ENCODE measurements around the gene LSM10.

LSM10 gene

DNA sequence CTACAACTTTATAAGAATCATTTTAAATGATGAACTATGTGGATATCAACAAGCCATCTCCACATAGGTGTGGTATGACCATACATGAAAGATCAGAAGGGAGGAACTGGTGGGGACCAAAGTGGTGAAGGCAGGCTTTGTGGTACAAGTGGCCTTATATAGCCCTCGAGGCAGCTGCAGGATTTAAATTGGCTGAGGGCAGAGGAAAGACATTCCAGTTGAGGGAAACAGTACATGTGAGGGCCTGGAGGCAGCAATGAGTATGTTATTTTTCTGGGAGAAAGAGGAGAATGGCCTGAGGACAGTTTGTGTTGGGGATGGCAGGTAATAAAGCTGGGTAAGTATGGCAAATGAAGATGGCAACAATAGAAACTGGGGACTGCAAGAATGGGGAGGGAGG is 35.4 kb upstream of the LSM10 start:
- Histone ChIP-seq H3K27me3 (ENCODE audit: control insufficient read depth in 1 of 2, insufficient read depth in 2 of 2, low read length in 2 of 2) (no peaks in the 10 kb centered on the region), H3K9ac (ENCODE audit: low read depth in 1 of 2, low read length in 2 of 2) (no peak overlapping the region), H3K4me1 (ENCODE audit: control insufficient read depth in 1 of 2, insufficient read depth in 2 of 2, low read length in 2 of 2) (no peaks in the 10 kb centered on the region), H3K27ac (ENCODE audit: low read depth, low read length) (no peak overlapping the region), H3K36me3 (ENCODE audit: control insufficient read depth in 1 of 2, insufficient read depth in 2 of 2, low read length in 2 of 2) (peaks cover 0 to 7% of the 10 kb centered on the region in 2 donors), H3K9me3 (ENCODE audit: control insufficient read depth in 1 of 2, low read length in 2 of 2) (no peaks in the 10 kb centered on the region), H3K4me3 (ENCODE audit: low read depth in 1 of 2, low read length in 2 of 2) (no peak overlapping the region)

- Histone ChIP-seq H3K27ac (ENCODE audit: low read depth, low read length) (no peak overlapping the region), H3K27me3 (ENCODE audit: control insufficient read depth in 1 of 2, insufficient read depth in 2 of 2, low read length in 2 of 2) (no peaks in the 10 kb centered on the region), H3K9me3 (ENCODE audit: control insufficient read depth in 1 of 2, low read length in 2 of 2) (no peaks in the 10 kb centered on the region), H3K4me1 (ENCODE audit: control insufficient read depth in 1 of 2, insufficient read depth in 2 of 2, low read length in 2 of 2) (no peaks in the 10 kb centered on the region), H3K4me3 (ENCODE audit: low read depth in 1 of 2, low read length in 2 of 2) (no peak overlapping the region), H3K9ac (ENCODE audit: low read depth in 1 of 2, low read length in 2 of 2) (no peak overlapping the region), H3K36me3 (ENCODE audit: control insufficient read depth in 1 of 2, insufficient read depth in 2 of 2, low read length in 2 of 2) (peaks cover 0 to 7% of the 10 kb centered on the region in 2 donors)
Measured at GRCh38 chr1:36432616-36433015, 34.9 kb upstream of the LSM10 start.

- Histone ChIP-seq H3K9ac (ENCODE audit: low read depth in 1 of 2, low read length in 2 of 2) (no peak overlapping the region), H3K27ac (ENCODE audit: low read depth, low read length) (no peak overlapping the region)
Measured at GRCh38 chr1:36425791-36426190, 28.1 kb upstream of the LSM10 start.

GRCh38 chr1:36421649-36422048 is 23.9 kb upstream of the LSM10 start:
- no peak overlapping the region for H3K4me3 ChIP-seq (ENCODE audit: low read depth in 1 of 2, low read length in 2 of 2)
- peaks cover 3 to 5% of the 10 kb centered on the region in 2 donors for H3K36me3 ChIP-seq (ENCODE audit: control insufficient read depth in 1 of 2, insufficient read depth in 2 of 2, low read length in 2 of 2)
- H3K27me3 ChIP-seq (ENCODE audit: control insufficient read depth in 1 of 2, insufficient read depth in 2 of 2, low read length in 2 of 2): no peaks in the 10 kb centered on the region
- H3K9ac ChIP-seq (ENCODE audit: low read depth in 1 of 2, low read length in 2 of 2): no peak overlapping the region
- H3K4me1 ChIP-seq (ENCODE audit: control insufficient read depth in 1 of 2, insufficient read depth in 2 of 2, low read length in 2 of 2): no peaks in the 10 kb centered on the region
- no peak overlapping the region for H3K27ac ChIP-seq (ENCODE audit: low read depth, low read length)
- no peaks in the 10 kb centered on the region for H3K9me3 ChIP-seq (ENCODE audit: control insufficient read depth in 1 of 2, low read length in 2 of 2)

More at GRCh38 chr1:36425791-36426190, 28.1 kb upstream of the LSM10 start:
- H3K27me3 ChIP-seq (ENCODE audit: control insufficient read depth in 1 of 2, insufficient read depth in 2 of 2, low read length in 2 of 2): no peaks in the 10 kb centered on the region
- no peaks in the 10 kb centered on the region for H3K4me1 ChIP-seq (ENCODE audit: control insufficient read depth in 1 of 2, insufficient read depth in 2 of 2, low read length in 2 of 2)
- no peak overlapping the region for H3K4me3 ChIP-seq (ENCODE audit: low read depth in 1 of 2, low read length in 2 of 2)
- peaks cover 3 to 5% of the 10 kb centered on the region in 2 donors for H3K36me3 ChIP-seq (ENCODE audit: control insufficient read depth in 1 of 2, insufficient read depth in 2 of 2, low read length in 2 of 2)
- H3K9me3 ChIP-seq (ENCODE audit: control insufficient read depth in 1 of 2, low read length in 2 of 2): no peaks in the 10 kb centered on the region

- no peak overlapping the region for H3K27ac ChIP-seq (ENCODE audit: low read depth, low read length)
- no peak overlapping the region for H3K4me3 ChIP-seq (ENCODE audit: low read depth in 1 of 2, low read length in 2 of 2)
- H3K27me3 ChIP-seq (ENCODE audit: control insufficient read depth in 1 of 2, insufficient read depth in 2 of 2, low read length in 2 of 2): no peaks in the 10 kb centered on the region
- no peaks in the 10 kb centered on the region for H3K4me1 ChIP-seq (ENCODE audit: control insufficient read depth in 1 of 2, insufficient read depth in 2 of 2, low read length in 2 of 2)
- H3K36me3 ChIP-seq (ENCODE audit: control insufficient read depth in 1 of 2, insufficient read depth in 2 of 2, low read length in 2 of 2): peaks cover 3 to 5% of the 10 kb centered on the region in 2 donors
- H3K9ac ChIP-seq (ENCODE audit: low read depth in 1 of 2, low read length in 2 of 2): no peak overlapping the region
- H3K9me3 ChIP-seq (ENCODE audit: control insufficient read depth in 1 of 2, low read length in 2 of 2): no peaks in the 10 kb centered on the region
Measured at GRCh38 chr1:36420836-36421317, 23.2 kb upstream of the LSM10 start.

GRCh38 chr1:36420409-36420808 is 22.7 kb upstream of the LSM10 start:
- Histone ChIP-seq H3K27me3 (ENCODE audit: control insufficient read depth in 1 of 2, insufficient read depth in 2 of 2, low read length in 2 of 2) (no peaks in the 10 kb centered on the region), H3K9me3 (ENCODE audit: control insufficient read depth in 1 of 2, low read length in 2 of 2) (no peaks in the 10 kb centered on the region), H3K36me3 (ENCODE audit: control insufficient read depth in 1 of 2, insufficient read depth in 2 of 2, low read length in 2 of 2) (peaks cover 3 to 5% of the 10 kb centered on the region in 2 donors), H3K4me1 (ENCODE audit: control insufficient read depth in 1 of 2, insufficient read depth in 2 of 2, low read length in 2 of 2) (no peaks in the 10 kb centered on the region), H3K4me3 (ENCODE audit: low read depth in 1 of 2, low read length in 2 of 2) (no peak overlapping the region), H3K27ac (ENCODE audit: low read depth, low read length) (no peak overlapping the region), H3K9ac (ENCODE audit: low read depth in 1 of 2, low read length in 2 of 2) (no peak overlapping the region)

DNA sequence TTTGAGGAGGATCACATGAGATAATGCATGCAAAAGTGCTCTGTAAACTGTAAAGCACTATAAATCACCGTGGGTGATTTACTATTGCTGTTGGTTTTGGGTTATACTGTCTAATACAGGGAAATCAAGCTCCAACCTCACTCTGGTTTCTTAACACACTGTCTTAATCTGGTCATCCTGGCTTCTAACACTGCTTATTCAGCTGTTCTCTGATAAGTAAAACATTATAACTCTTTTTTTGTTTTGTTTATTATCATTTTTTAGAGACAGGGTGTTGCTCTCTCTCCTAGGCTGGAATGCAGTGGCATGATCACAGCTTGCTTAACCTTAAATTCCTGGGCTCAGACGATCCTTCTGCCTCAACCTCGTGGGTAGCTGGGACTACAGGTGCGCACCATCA is 21.9 kb upstream of the LSM10 start:
- no peak overlapping the region for H3K27ac ChIP-seq (ENCODE audit: low read depth, low read length)
- no peaks in the 10 kb centered on the region for H3K27me3 ChIP-seq (ENCODE audit: control insufficient read depth in 1 of 2, insufficient read depth in 2 of 2, low read length in 2 of 2)
- no peak overlapping the region for H3K9ac ChIP-seq (ENCODE audit: low read depth in 1 of 2, low read length in 2 of 2)
- no peaks in the 10 kb centered on the region for H3K4me1 ChIP-seq (ENCODE audit: control insufficient read depth in 1 of 2, insufficient read depth in 2 of 2, low read length in 2 of 2)
- H3K36me3 ChIP-seq (ENCODE audit: control insufficient read depth in 1 of 2, insufficient read depth in 2 of 2, low read length in 2 of 2): peaks cover 3 to 5% of the 10 kb centered on the region in 2 donors
- H3K9me3 ChIP-seq (ENCODE audit: control insufficient read depth in 1 of 2, low read length in 2 of 2): no peaks in the 10 kb centered on the region
- no peak overlapping the region for H3K4me3 ChIP-seq (ENCODE audit: low read depth in 1 of 2, low read length in 2 of 2)

DNA sequence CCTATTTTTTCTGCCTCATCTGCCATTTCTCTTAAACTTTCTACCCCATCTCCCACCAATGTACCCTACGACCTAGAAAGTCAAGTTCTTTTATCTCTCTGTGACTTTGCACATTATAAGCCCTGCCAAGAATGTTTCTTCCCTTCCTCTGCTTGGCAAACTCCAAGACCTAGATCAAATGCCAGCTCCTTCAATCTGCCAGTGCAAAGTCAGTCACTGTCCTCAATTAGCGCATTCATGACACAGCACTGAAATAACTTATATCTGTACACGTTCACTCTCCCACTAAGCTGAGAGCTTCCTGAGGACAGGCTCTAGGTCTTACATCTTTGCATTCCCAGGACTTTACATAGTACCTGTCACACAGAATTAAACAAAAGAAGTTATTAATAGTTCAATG is 21.4 kb upstream of the LSM10 start:
- H3K27ac ChIP-seq (ENCODE audit: low read depth, low read length): no peak overlapping the region

GRCh38 chr1:36417931-36418330 is 20.2 kb upstream of the LSM10 start:
- no peaks in the 10 kb centered on the region for H3K9me3 ChIP-seq (ENCODE audit: control insufficient read depth in 1 of 2, low read length in 2 of 2)
- H3K4me1 ChIP-seq (ENCODE audit: control insufficient read depth in 1 of 2, insufficient read depth in 2 of 2, low read length in 2 of 2): no peaks in the 10 kb centered on the region
- no peak overlapping the region for H3K4me3 ChIP-seq (ENCODE audit: low read depth in 1 of 2, low read length in 2 of 2)
- H3K27me3 ChIP-seq (ENCODE audit: control insufficient read depth in 1 of 2, insufficient read depth in 2 of 2, low read length in 2 of 2): no peaks in the 10 kb centered on the region
- peaks cover 3 to 5% of the 10 kb centered on the region in 2 donors for H3K36me3 ChIP-seq (ENCODE audit: control insufficient read depth in 1 of 2, insufficient read depth in 2 of 2, low read length in 2 of 2)
- no peak overlapping the region for H3K27ac ChIP-seq (ENCODE audit: low read depth, low read length)
- no peak overlapping the region for H3K9ac ChIP-seq (ENCODE audit: low read depth in 1 of 2, low read length in 2 of 2)

More for the DNA sequence above, 21.4 kb upstream of the LSM10 start:
- Histone ChIP-seq H3K4me1 (ENCODE audit: control insufficient read depth in 1 of 2, insufficient read depth in 2 of 2, low read length in 2 of 2) (no peaks in the 10 kb centered on the region), H3K9ac (ENCODE audit: low read depth in 1 of 2, low read length in 2 of 2) (no peak overlapping the region), H3K9me3 (ENCODE audit: control insufficient read depth in 1 of 2, low read length in 2 of 2) (no peaks in the 10 kb centered on the region), H3K27me3 (ENCODE audit: control insufficient read depth in 1 of 2, insufficient read depth in 2 of 2, low read length in 2 of 2) (no peaks in the 10 kb centered on the region), H3K4me3 (ENCODE audit: low read depth in 1 of 2, low read length in 2 of 2) (no peak overlapping the region), H3K36me3 (ENCODE audit: control insufficient read depth in 1 of 2, insufficient read depth in 2 of 2, low read length in 2 of 2) (peaks cover 3 to 5% of the 10 kb centered on the region in 2 donors)

- Histone ChIP-seq H3K9me3 (ENCODE audit: control insufficient read depth in 1 of 2, low read length in 2 of 2) (no peaks in the 10 kb centered on the region), H3K9ac (ENCODE audit: low read depth in 1 of 2, low read length in 2 of 2) (no peak overlapping the region), H3K4me1 (ENCODE audit: control insufficient read depth in 1 of 2, insufficient read depth in 2 of 2, low read length in 2 of 2) (no peaks in the 10 kb centered on the region), H3K36me3 (ENCODE audit: control insufficient read depth in 1 of 2, insufficient read depth in 2 of 2, low read length in 2 of 2) (no peaks in the 10 kb centered on the region), H3K4me3 (ENCODE audit: low read depth in 1 of 2, low read length in 2 of 2) (no peak overlapping the region), H3K27me3 (ENCODE audit: control insufficient read depth in 1 of 2, insufficient read depth in 2 of 2, low read length in 2 of 2) (no peaks in the 10 kb centered on the region), H3K27ac (ENCODE audit: low read depth, low read length) (no peak overlapping the region)
Measured at GRCh38 chr1:36415661-36416326, 18.1 kb upstream of the LSM10 start.
